NCI-H1417 treated with DMSO at 0.1 percent for 48 hours (cell line): ENCODE measurements around the gene BICC1.

Experiments used
- DNase-seq: peaks from one replicate; lab custom pipeline; 2025; lab: John Stamatoyannopoulos, UW

The BICC1 gene

GRCh38 chr10:58512491-58513187, at the start of gene BICC1:
Gene BICC1 (plus strand): TSS chr10:58512872. CDS start chr10:58513144, 272 bp downstream.
- DNase-seq = no peak

DNA sequence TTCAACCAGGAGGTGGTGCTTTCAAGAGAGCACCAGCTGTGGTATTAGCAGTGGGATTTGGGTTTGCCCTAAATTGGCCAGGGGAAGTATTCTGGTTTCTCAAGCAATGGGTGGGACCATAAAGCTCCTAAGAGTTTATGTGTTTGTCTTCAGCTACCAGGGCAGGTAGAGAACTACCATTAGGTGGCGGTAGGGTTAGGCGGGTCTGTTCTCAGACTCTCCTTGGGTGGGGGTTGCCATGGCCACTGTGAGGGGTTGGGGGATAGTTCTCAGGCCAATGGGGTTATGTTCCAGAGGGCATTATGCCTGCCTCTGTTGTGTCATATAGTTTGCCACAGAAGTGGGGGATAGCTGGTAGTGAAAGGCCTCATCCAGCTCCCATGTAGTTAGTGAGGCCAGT, 47.7 kb upstream of the BICC1 start:
- DNase-seq = no peak

DNA sequence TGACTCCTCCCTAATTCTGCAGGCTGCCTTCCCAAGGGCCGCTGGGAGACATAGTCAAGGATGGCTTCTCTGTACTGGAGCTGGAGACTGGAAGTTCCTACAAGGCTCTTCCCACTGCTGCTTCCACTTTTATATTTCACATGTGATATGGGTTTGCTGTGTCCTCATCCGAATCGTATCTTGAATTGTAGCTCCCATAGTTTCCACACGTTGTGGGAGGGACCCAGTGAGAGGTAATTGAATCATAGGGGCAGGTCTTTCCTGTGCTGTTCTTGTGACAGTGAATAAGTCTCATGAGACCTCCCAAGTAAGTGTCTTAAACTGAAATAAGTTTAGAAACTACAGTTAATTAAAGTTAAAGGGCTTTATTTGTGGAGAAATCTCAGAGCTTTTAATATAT, 47.0 kb upstream of the BICC1 start:
- no peak for DNase-seq

- DNase-seq = no peak
Observed at GRCh38 chr10:58467931-58468635, 44.6 kb upstream of the BICC1 start.

GRCh38 chr10:58473976-58474375, 38.7 kb upstream of the BICC1 start:
- no peak for DNase-seq

- DNase-seq = no peak
Observed at GRCh38 chr10:58475322-58476277, 37.1 kb upstream of the BICC1 start.

DNA sequence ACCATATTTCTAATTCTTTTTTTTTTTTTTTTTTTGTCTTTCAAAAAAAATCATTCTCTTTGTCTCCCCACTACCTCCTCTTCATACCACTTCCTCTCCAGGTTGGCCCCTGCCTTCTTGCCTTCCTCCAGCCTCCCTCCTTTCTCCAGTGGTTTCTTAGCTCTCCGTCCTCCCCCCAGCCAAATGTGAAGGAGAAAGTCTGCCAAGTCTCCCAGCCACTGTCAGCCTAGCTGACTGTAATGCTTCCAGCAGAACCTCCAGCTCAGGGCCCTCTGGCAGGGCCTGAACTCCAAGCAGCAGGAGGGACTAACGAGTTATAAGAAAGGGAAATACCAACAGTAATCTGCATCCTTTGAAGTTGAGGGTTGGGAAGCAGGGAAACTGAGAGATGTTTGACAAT, 35.5 kb upstream of the BICC1 start:
- no peak for DNase-seq

GRCh38 chr10:58477902-58478301, 34.8 kb upstream of the BICC1 start:
- no peak for DNase-seq

- no peak for DNase-seq
Observed at GRCh38 chr10:58479045-58479444, 33.6 kb upstream of the BICC1 start.

GRCh38 chr10:58480321-58480720, 32.4 kb upstream of the BICC1 start:
- no peak for DNase-seq

GRCh38 chr10:58481569-58482109, 31.0 kb upstream of the BICC1 start:
- no peak for DNase-seq

GRCh38 chr10:58486821-58487220, 25.9 kb upstream of the BICC1 start:
- no peak for DNase-seq

GRCh38 chr10:58488921-58489320, 23.8 kb upstream of the BICC1 start:
- no peak for DNase-seq

DNA sequence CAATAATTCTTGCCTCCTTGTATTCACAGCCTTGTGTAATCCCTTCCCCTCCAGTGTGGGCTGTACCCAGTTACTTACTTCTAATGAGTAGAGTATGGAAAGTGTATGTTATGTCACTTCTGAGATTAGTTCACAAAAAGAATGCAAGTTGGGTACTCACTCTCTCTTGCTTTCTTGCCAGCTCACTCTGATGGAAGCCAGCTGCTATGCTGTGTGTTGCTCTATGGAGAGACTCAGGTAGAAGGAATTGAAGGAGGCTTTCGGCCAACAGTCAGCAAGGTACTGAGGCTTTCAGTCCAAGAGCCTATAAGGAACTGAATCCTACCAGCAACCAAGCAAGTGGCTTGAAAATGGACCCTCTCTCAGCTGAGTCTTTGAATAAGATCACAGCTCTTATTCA, 9.7 kb upstream of the BICC1 start:
- no peak for DNase-seq

DNA sequence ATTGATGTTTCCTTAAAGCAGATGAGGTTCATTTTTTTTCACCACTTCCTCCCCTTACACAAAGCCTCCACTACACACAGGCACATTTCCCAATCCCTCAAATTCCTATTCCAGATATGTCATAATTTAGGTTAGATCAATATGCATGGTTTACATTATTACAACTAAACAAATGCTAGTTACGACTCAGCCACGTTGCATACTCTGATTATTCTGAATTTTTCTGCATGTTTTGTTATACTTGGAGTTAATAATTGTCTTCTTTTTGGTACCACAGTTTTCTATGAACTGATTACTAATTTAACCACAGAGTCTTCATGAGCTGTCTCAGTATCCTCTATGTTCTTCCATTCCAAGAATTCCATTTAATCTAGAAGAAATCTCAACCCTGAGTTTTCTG, 4.4 kb upstream of the BICC1 start:
- DNase-seq = no peak

DNA sequence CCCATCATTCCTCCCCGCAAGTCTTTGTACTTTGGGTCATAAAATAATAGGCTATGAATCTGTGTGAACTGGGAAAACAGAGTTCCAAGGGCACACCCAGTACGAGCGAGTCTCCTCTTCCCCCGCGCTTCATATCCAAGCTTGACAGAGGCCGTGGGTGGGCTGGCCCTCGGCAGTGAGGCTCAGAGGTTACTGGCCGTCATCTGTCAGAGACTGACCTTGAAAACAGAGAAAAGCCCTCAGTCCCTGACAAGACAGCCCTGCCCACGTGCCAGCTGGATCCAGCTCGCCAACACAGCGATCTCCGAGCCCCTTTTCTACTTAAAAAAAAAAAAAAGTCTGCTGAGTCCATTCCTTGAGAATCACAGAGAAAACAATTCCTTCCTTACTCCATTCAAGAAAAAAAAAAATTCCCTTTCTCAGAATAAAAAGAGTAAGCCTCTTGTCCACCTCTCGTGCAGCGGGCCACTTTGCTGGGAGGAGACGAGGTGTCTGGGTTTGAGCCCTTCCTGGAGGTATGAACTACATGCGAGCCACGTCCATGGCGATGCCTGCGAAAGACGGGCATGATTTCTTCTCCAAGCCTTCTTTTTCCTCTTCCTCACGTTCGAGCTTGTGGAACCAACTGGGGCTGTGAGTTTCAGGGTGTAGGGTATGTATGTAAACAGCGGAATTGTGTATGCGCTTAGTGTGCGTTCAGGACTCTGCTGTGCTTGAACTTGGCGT, 744 bp upstream of the BICC1 start:
- DNase-seq = no peak

DNA sequence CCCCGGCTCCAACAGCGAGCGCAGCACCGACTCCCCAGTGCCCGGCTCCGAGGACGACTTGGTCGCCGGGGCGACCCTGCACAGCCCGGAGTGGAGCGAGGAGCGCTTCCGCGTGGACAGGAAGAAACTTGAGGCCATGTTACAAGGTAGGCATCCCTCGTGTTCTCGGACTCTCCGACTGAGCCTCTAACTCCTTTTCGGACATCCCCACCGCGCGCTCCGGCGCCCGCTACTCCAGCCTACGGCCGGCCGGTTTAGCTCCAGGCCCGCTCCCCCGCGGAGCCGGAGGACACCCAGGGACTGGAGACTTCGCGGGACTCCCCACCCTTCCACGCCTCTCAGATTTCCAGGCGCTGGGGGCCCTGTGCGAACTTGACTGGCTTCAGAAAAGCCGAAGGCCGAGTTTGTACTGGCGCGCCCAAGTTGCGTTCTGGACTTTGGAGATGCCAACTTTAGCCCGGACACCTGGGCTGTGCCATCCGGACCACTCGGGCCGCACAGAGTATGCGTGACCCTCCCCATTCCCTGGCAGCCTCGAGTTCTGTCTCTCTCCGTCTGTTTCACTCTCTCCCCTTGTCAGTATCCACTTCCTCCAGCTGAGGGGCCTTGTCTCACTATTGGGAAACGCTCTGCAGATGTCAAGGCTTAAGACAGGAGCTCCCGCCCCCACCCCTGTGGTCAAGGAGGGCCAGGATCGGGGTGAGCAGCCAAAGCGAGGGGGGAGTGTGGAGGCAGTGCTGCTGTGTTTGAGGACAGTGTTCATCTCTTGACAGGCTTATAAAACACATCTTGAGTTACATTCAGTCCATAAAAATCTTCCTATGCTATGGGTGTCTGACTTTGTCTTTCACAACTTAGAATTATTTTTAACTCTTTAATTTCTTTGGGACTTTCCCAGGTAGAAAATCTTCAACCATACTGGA, 777 bp downstream of the BICC1 start:
- DNase-seq = no peak

GRCh38 chr10:58514111-58514770, 1.6 kb downstream of the BICC1 start:
- DNase-seq = no peak

- DNase-seq = no peak
Observed at GRCh38 chr10:58515291-58515941, 2.7 kb downstream of the BICC1 start.
